ENCODE data around the gene OAF. TPM values are rescaled to one million over a fixed set of nuclear protein-coding genes. Genes with fewer than 3 reads are reported as not detected.
A peak's percentile ranks its signal among the peaks of the same experiment; 100 is the strongest.

OAF gene
- total RNA-seq, 2 experiments from 2014 or later: 3.7 to 4.6 TPM

DNA sequence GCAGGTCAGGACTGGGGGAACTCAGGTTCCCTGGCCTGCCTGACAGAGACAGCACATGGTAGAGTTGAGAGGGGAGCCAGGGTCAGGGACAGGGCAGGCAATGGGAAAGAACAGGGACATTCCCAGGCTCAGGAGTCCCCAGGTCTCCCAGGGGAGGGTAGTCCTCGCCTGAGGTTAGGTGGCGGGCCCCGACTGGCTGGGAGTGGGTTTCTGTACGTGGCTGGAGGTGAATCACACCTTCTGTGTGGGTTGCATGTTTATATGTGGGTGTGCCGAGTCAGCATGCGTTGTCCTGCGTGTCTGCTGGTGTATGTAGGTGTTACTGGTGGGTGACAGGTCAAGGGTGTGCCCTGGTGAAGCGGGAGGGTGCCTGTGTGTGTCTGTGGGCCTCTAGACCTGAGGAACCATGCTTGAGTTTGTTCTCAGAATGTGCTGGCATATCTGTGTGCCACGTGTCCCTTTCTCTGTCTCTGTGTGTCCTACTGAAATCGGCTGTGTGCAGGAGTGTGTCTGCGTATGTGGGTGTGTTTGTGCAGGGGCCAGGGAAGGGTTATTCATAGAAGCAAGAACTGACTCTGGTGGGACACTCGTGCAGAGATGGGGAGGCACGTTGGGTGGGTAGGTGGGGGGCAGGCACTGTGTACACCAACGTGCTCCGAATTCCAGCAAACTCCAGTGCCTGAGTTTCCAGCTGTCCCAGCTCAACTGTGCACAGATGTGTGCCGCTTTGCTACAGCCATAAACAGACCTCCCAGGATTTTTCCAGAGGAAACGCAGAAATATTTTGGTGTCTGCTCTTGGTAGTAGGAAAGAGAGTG lies 23.8 kb upstream of the OAF start:
- ChIA-PET POLR2A (interaction anchor here (0.7 kb wide), 1 partner anchor 10 kb away, joined by 3 read pairs; no protein-coding TSS in a partner anchor), CTCF (interaction anchor here (1.1 kb wide), 1 partner anchor 42 kb away, joined by 3 read pairs; no protein-coding TSS in a partner anchor)
- intact Hi-C loops (cut with micrococcal nuclease): no loop called here
- peak; percentile 60 for ATAC-seq
- peak; percentile 35 for DNase-seq
- Mint-ChIP-seq H3K4me1 (ENCODE audit: low read depth) (peaks cover 7% of the 10 kb centered on the region), H3K27me3 (peaks cover 10% of the 10 kb centered on the region), H3K27ac (no peak overlapping the region), H3K4me3 (no peak overlapping the region), H3K36me3 (ENCODE audit: low read depth) (no peaks in the 10 kb centered on the region), H3K9me3 (no peaks in the 10 kb centered on the region)
- TF ChIP-seq, protein P1, sequence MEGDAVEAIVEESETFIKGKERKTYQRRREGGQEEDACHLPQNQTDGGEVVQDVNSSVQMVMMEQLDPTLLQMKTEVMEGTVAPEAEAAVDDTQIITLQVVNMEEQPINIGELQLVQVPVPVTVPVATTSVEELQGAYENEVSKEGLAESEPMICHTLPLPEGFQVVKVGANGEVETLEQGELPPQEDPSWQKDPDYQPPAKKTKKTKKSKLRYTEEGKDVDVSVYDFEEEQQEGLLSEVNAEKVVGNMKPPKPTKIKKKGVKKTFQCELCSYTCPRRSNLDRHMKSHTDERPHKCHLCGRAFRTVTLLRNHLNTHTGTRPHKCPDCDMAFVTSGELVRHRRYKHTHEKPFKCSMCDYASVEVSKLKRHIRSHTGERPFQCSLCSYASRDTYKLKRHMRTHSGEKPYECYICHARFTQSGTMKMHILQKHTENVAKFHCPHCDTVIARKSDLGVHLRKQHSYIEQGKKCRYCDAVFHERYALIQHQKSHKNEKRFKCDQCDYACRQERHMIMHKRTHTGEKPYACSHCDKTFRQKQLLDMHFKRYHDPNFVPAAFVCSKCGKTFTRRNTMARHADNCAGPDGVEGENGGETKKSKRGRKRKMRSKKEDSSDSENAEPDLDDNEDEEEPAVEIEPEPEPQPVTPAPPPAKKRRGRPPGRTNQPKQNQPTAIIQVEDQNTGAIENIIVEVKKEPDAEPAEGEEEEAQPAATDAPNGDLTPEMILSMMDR (IDR thresholded peaks at IDR 0.05): no peak

DNA sequence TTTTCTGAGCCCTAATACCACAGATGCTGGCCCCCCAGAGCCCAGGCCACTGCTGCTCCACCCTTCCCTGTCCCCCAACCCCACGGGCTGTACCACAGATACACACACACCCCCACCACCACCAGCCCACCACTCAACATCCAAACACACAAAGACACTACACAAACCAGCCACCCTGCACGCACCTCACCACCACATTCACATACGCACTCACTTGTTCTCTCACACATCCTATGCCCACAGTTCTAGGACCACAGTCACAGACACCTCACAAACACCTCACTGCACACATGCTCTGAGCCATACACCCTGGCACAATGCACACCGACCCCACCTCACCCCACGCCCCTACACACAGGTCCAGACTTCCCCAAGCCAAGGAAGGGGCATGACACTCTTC lies 22.5 kb upstream of the OAF start:
- Mint-ChIP-seq H3K36me3 (ENCODE audit: low read depth) (no peaks in the 10 kb centered on the region), H3K27ac (no peak overlapping the region), H3K27me3 (peaks cover 7% of the 10 kb centered on the region), H3K4me3 (no peak overlapping the region), H3K4me1 (ENCODE audit: low read depth) (peaks cover 7% of the 10 kb centered on the region), H3K9me3 (no peaks in the 10 kb centered on the region)
- intact Hi-C loops (cut with micrococcal nuclease): no loop called here
- ATAC-seq (no peak), DNase-seq (no peak)
- ChIA-PET POLR2A (no interaction called here), CTCF (interaction anchor here (1.1 kb wide), 1 partner anchor 15 kb away, joined by 3 read pairs; no protein-coding TSS in a partner anchor)
- TF ChIP-seq, protein P1 (IDR thresholded peaks at IDR 0.05): no peak

DNA sequence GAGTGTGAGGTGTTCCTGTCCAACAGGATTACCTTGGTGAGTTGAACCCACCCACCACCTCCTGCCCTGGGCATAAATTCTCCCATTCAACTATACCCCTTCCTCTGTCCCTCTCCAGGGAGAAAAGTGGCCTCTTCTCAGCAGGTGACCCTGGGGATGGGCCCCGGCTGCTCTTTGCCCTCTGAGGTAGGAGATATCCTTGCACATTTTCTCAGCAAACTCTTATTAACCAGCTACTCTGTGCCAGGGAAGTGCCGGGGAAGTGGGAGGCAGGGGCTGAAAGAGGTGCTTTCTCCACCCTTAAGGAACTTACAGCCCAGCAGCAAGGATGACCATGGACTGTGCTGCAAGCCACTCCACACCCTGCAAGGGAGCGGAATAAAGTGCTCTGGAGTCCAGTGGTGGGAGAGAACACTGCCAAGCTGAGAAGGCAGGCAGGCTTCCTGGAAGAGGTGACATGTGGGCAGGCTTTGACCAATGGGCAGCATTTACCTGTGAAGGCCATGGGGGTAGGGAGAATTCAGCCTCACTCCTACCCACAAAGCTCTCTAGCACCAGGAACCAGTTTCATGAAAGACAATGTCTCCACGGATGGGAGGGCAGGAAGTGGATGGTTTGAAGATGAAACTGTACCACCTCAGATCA lies 21.9 kb upstream of the OAF start:
- Mint-ChIP-seq H3K27me3 (peaks cover 7% of the 10 kb centered on the region), H3K4me1 (ENCODE audit: low read depth) (peaks cover 7% of the 10 kb centered on the region), H3K27ac (no peak overlapping the region), H3K36me3 (ENCODE audit: low read depth) (no peaks in the 10 kb centered on the region), H3K9me3 (no peaks in the 10 kb centered on the region), H3K4me3 (no peak overlapping the region)
- intact Hi-C loops (cut with micrococcal nuclease): no loop called here
- DNase-seq: no peak
- ChIA-PET CTCF (no interaction called here), POLR2A (no interaction called here)
- no peak for ATAC-seq
- TF ChIP-seq, protein P1 (IDR thresholded peaks at IDR 0.05): no peak

DNA sequence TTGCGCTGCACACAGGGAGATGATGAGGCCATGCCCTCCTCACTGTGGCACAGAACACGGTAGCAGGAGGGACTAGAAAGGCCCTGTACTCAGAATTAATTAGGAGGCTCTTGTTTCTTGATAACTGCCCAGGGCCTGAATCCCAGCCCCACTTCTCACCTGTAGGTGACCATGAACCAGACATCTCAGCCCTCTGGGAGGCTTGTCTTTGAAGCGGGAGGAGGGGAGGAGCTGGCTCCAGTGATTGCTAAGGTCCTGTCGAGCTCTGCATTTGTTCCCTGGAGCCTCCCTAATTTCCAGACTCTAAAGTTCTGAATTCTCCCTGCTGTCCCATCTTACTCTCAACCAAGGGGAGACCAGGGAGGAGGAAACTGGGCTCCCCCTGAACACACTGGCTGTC lies 19.8 kb upstream of the OAF start:
- Mint-ChIP-seq H3K9me3 (no peaks in the 10 kb centered on the region), H3K27ac (no peak overlapping the region), H3K27me3 (peaks cover 4% of the 10 kb centered on the region), H3K4me3 (no peak overlapping the region), H3K4me1 (ENCODE audit: low read depth) (peaks cover 7% of the 10 kb centered on the region), H3K36me3 (ENCODE audit: low read depth) (no peaks in the 10 kb centered on the region)
- intact Hi-C loops (cut with micrococcal nuclease): no loop called here
- ATAC-seq (no peak), DNase-seq (no peak)
- POLR2A ChIA-PET: no interaction called here
- CTCF ChIA-PET: interaction anchor here (1.0 to 1.8 kb wide), 3 partner anchors 43 to 112 kb away, joined by 3 to 10 read pairs (median 5); no protein-coding TSS in a partner anchor
- TF ChIP-seq, protein P1 (IDR thresholded peaks at IDR 0.05): no peak

Data from activated CD8-positive, alpha-beta T cell treated with anti-CD3 and anti-CD28 coated beads for 36 hours (primary cell).